ENCODE results near the gene HDDC3.

Gene HDDC3

DNA sequence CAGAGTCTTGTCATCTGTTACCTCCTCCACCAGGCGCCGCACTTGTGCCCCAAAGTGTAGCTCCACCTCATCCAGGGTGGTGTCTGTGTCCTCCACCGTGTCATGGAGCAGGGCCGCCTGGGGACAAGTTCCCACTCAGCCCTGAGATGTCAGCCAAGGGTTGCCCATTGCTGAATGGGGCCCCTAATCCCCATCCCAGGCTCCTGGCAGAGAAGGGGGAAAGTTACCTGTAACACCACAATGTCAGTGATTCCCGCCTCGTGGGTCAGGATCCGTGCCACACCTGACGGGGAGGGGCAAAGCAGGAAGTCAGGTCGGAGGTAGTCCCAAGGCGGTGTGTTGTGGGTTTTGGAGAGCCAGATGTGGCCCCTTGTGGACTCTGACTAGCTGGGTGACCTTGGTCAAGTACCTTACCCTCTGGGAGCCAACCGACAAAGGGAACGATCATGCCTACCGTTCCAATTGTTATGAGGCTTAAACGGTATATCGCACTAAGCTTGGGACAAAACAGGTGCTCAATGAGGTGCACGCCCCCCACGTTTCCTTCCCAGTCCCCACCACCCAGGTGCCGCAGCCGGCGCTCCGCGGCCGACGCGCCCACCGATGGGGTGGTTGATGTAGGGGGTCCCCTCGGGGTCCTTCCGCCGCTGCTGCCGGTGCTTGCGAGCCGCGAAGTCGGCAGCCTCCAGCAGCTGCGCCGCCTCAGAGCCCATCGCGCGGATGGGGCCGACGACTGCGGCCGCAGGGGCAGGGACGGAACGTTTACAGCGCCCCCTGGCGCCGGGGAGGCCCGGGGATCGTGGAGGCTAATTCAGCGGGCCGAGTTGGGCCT, at the start of gene HDDC3:
Gene HDDC3, minus strand, starts transcription at position 722 of the 832 bp plus-strand sequence. Its CDS starts 9 bp downstream, at position 713.
- peak; percentile 76 to 78 for DNase-seq (ENCODE audit: low read depth in 2 of 2)

GRCh38 chr15:90982135-90982534, 49.8 kb upstream of the HDDC3 start:
- no peak for DNase-seq (ENCODE audit: low read depth in 2 of 2)

- no peak for DNase-seq (ENCODE audit: low read depth in 2 of 2)
These were observed 49.3 kb upstream of the HDDC3 start for GRCh38 chr15:90981681-90982080.

GRCh38 chr15:90979582-90979981, 47.2 kb upstream of the HDDC3 start:
- DNase-seq (ENCODE audit: low read depth in 2 of 2): no peak

DNA sequence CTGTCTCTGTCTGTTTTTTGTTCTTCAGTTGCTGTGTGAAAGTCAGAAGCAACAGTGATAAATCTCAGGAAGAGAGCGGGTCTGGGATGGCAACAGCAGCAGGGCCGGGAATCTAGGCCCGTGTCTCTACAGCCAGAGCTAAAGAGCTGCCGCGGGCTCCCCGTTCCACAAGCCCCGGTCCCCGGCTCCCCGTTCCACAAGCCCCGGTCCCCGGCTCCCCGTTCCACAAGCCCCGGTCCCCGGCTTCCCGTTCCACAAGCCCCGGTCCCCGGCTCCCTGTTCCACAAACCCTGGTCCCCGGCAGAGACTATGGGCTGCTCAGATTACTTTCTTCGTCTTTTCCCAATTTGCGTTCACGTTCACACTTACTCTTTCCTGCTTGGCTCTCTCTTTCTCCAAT, 41.9 kb upstream of the HDDC3 start:
- DNase-seq (ENCODE audit: low read depth in 2 of 2): no peak

DNA sequence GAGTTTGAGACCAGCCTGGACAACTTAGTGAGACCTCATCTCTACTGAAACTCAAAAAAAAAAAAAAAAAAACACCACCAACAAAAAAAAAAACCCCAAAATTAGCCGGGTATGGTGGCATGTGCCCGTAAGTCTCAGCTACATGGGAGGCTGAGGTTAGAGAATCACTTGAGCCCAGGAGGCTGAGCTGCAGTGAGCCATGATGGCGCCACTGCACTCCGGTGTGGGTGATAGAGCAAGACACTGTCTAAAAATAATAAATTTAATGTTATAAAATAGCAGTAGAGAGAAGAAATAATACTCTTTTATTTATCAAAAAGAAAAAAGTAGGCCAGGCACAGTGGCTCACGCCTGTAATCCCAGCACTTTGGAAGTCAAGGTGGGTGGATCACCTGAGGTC, 39.8 kb upstream of the HDDC3 start:
- no peak for DNase-seq (ENCODE audit: low read depth in 2 of 2)

DNA sequence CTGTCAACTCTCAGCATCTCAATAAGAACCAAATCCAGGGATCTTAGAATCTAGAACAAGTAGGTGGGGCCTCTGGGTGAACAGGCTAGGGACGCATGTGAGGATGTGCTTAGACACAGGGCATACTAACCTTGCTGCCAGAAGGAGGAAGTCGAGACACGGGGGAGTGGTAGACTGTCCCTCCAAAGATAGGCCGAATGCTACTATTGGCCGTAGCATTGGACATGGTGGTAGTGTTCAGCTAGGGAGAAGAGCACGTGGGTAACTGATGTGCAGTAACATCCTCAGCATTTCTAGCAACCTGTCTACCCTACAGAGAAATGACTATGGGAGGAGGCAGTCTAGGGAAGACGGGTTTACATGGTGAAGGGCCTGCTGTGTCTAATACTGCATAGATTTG, 37.9 kb upstream of the HDDC3 start:
- no peak for DNase-seq (ENCODE audit: low read depth in 2 of 2)

GRCh38 chr15:90968434-90968833, 36.1 kb upstream of the HDDC3 start:
- DNase-seq (ENCODE audit: low read depth in 2 of 2): no peak

- DNase-seq (ENCODE audit: low read depth in 2 of 2): no peak
These were observed 34.9 kb upstream of the HDDC3 start for GRCh38 chr15:90967206-90967605.

GRCh38 chr15:90966262-90966661, 33.9 kb upstream of the HDDC3 start:
- DNase-seq (ENCODE audit: low read depth in 2 of 2): no peak

DNA sequence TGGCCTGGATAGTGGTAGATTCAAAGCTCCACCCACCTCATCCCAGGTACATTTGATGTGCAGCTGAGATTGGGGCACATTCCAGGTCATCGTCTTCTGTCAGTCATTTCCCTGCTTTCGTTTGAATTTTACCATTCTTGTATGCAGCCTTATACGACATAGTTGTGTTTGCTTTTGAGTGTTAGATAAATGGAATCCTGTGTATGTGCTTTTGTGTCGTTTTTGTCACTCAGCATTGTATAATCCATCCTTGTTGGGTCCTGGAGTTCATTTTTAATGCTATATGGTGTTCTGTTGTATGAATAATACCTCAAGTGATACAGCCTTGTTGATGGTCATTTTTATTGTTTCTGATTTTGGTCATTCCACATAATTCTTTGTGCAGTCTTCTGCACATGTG, 29.7 kb upstream of the HDDC3 start:
- no peak for DNase-seq (ENCODE audit: low read depth in 2 of 2)

GRCh38 chr15:90960298-90961091, 28.1 kb upstream of the HDDC3 start:
- DNase-seq (ENCODE audit: low read depth in 2 of 2): no peak

- no peak for DNase-seq (ENCODE audit: low read depth in 2 of 2)
These were observed 27.5 kb upstream of the HDDC3 start for GRCh38 chr15:90959894-90960293.

DNA sequence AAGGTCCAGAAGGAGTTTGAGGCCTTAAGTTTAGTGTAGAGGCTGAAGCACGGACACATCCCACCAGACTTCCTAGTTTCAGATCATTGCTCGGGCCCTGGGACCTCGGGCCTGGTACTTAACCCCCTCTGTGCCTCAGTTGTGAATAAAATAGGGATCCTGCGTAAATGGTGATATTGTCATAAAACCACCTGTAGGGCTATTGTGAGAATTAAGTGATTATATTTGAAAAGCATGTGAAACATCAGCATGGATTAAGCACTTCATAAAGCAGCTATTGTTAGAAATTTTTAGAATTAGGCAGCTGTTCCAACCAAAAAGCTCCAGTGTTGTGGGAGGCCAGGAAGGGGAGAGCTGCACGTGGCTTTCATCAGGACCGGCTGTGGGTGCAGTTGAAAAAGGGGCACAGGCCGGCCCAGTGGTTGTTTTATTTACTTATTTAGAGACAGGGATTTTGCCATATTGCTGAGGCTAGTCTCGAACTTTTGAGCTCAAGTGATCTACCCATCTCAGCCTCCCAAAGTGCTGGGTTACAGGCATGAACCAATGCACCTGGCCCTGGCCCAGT, 26.8 kb upstream of the HDDC3 start:
- no peak for DNase-seq (ENCODE audit: low read depth in 2 of 2)

- no peak for DNase-seq (ENCODE audit: low read depth in 2 of 2)
These were observed 25.4 kb upstream of the HDDC3 start for GRCh38 chr15:90957791-90958190.

GRCh38 chr15:90957031-90957790, 24.9 kb upstream of the HDDC3 start:
- no peak for DNase-seq (ENCODE audit: low read depth in 2 of 2)

GRCh38 chr15:90956274-90957030, 24.1 kb upstream of the HDDC3 start:
- DNase-seq (ENCODE audit: low read depth in 2 of 2): peak; percentile 9 to 31

GRCh38 chr15:90955624-90956273, 23.4 kb upstream of the HDDC3 start:
- no peak for DNase-seq (ENCODE audit: low read depth in 2 of 2)

- DNase-seq (ENCODE audit: low read depth in 2 of 2): peak; percentile 76 to 83
These were observed 22.6 kb upstream of the HDDC3 start, which contains the start of gene RCCD1 for GRCh38 chr15:90954712-90955623. RCCD1 (plus strand) TSS chr15:90954884; CDS start chr15:90956735, 1,851 bp downstream.
